OCI-LY3 (cell line): ENCODE data around the gene HACD2.

Experiments
- EZH2phosphoT487 ChIP-seq: fragments of 200-600 bp; shearing (Covaris generic); IDR thresholded peaks from 2 replicates; pipeline ENCODE4 v1.6.1; 2018; ENCODE audit warnings: antibody characterized with exemption, mixed run types, low read depth
- TF ChIP-seq, protein P1 (sequence below): fragments of 200-600, 300-600 bp; sonication (generic); IDR thresholded peaks from 2 replicates; pipeline ENCODE4 v1.5.1; 2014; ENCODE audit warnings: antibody characterized with exemption, low read length, low read depth

DNA sequence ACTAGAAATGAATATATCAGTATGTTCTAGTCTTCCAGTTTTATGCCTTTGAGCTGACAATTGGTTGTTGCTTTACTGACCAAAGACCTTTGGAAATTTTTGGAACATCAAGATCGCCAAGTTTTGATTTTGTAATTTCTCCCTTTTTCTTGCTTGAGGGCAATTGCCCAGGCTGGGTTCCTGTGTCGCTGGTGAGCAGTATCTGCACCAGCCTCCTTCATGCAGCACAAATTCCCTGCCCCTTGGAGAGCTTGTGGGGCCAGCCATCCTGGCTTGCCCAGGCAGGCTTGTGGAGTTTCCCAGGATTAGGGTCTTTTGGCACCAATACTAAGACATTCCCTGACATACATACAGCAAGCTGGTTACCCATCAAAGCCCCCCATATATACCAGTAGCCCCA, 37.9 kb upstream of the HACD2 start:
- TF ChIP-seq, protein P1, sequence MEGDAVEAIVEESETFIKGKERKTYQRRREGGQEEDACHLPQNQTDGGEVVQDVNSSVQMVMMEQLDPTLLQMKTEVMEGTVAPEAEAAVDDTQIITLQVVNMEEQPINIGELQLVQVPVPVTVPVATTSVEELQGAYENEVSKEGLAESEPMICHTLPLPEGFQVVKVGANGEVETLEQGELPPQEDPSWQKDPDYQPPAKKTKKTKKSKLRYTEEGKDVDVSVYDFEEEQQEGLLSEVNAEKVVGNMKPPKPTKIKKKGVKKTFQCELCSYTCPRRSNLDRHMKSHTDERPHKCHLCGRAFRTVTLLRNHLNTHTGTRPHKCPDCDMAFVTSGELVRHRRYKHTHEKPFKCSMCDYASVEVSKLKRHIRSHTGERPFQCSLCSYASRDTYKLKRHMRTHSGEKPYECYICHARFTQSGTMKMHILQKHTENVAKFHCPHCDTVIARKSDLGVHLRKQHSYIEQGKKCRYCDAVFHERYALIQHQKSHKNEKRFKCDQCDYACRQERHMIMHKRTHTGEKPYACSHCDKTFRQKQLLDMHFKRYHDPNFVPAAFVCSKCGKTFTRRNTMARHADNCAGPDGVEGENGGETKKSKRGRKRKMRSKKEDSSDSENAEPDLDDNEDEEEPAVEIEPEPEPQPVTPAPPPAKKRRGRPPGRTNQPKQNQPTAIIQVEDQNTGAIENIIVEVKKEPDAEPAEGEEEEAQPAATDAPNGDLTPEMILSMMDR: no peak
- no peak for TF ChIP-seq EZH2phosphoT487
